Measurements from ENCODE around the gene CDKN3. TPM values are rescaled to one million over a fixed set of nuclear protein-coding genes. Genes with fewer than 3 reads are reported as not detected.
"Not testable (repeated sequence)": the region's sequence is repeated elsewhere in the genome, so short reads cannot be mapped to it uniquely, and the experiment has no call there.

The CDKN3 gene
- total RNA-seq, 1 donor from 2014 or later, result 10.3 TPM

GRCh38 chr14:54447231-54447692, 50.5 kb downstream of the CDKN3 start:
- Mint-ChIP-seq H3K4me3 (no peak overlapping the region), H3K27me3 (ENCODE audit: low read depth) (peaks cover 5% of the 10 kb centered on the region), H3K9me3 (no peaks in the 10 kb centered on the region), H3K36me3 (no peaks in the 10 kb centered on the region), H3K27ac (no peak overlapping the region), H3K4me1 (peaks cover 33% of the 10 kb centered on the region)
- TF ChIP-seq, protein P1, sequence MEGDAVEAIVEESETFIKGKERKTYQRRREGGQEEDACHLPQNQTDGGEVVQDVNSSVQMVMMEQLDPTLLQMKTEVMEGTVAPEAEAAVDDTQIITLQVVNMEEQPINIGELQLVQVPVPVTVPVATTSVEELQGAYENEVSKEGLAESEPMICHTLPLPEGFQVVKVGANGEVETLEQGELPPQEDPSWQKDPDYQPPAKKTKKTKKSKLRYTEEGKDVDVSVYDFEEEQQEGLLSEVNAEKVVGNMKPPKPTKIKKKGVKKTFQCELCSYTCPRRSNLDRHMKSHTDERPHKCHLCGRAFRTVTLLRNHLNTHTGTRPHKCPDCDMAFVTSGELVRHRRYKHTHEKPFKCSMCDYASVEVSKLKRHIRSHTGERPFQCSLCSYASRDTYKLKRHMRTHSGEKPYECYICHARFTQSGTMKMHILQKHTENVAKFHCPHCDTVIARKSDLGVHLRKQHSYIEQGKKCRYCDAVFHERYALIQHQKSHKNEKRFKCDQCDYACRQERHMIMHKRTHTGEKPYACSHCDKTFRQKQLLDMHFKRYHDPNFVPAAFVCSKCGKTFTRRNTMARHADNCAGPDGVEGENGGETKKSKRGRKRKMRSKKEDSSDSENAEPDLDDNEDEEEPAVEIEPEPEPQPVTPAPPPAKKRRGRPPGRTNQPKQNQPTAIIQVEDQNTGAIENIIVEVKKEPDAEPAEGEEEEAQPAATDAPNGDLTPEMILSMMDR (IDR thresholded peaks at IDR 0.05; ENCODE audit: unreplicated experiment), result no peak
- no peak for DNase-seq (ENCODE audit: low spot score in 2 of 2, unreplicated experiment in 2 of 2)

- no peak for DNase-seq (ENCODE audit: low spot score in 2 of 2, unreplicated experiment in 2 of 2)
- H3K27ac Mint-ChIP-seq, result no peak overlapping the region
- no peaks in the 10 kb centered on the region for H3K36me3 Mint-ChIP-seq
- TF ChIP-seq, protein P1 (IDR thresholded peaks at IDR 0.05; ENCODE audit: unreplicated experiment), result no peak
- H3K4me3 Mint-ChIP-seq, result no peak overlapping the region
- H3K9me3 Mint-ChIP-seq, result no peaks in the 10 kb centered on the region
- peaks cover 19% of the 10 kb centered on the region for H3K4me1 Mint-ChIP-seq
- H3K27me3 Mint-ChIP-seq (ENCODE audit: low read depth), result peaks cover 5% of the 10 kb centered on the region
These were observed 53.7 kb downstream of the CDKN3 start for GRCh38 chr14:54450535-54450934.

- H3K4me1 Mint-ChIP-seq, result peaks cover 13% of the 10 kb centered on the region
- H3K27me3 Mint-ChIP-seq (ENCODE audit: low read depth), result peaks cover 5% of the 10 kb centered on the region
- no peaks in the 10 kb centered on the region for H3K36me3 Mint-ChIP-seq
- no peak overlapping the region for H3K27ac Mint-ChIP-seq
- H3K9me3 Mint-ChIP-seq, result no peaks in the 10 kb centered on the region
- no peak overlapping the region for H3K4me3 Mint-ChIP-seq
- no peak for DNase-seq (ENCODE audit: low spot score in 2 of 2, unreplicated experiment in 2 of 2)
- TF ChIP-seq, protein P1 (IDR thresholded peaks at IDR 0.05; ENCODE audit: unreplicated experiment), result no peak
These were observed 54.4 kb downstream of the CDKN3 start for GRCh38 chr14:54451121-54451601.

DNA sequence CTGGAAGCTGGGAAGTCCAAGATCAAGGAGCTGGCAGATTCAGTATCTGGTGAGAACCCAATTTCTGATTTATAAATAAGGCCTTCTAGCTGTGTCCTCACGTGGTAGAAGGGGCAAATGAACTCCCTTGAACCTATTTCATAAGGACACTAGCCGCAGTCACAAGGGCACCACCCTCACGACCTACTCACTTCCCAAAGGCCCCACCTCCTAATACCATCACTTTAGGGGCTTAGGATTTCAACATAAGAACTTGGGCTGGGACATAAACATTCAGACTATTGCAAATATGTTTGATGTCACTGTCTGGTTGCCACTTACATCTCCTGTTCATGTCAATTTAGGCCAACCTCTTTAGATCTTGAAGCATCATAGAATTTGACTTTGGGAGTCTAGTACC, 55.2 kb downstream of the CDKN3 start:
- Mint-ChIP-seq H3K4me3 (no peak overlapping the region), H3K36me3 (no peaks in the 10 kb centered on the region)
- no peak for DNase-seq (ENCODE audit: low spot score in 2 of 2, unreplicated experiment in 2 of 2)

GRCh38 chr14:54453252-54453651, 56.4 kb downstream of the CDKN3 start:
- no peak for DNase-seq (ENCODE audit: low spot score in 2 of 2, unreplicated experiment in 2 of 2)
- Mint-ChIP-seq H3K4me1 (peaks cover 6% of the 10 kb centered on the region), H3K4me3 (no peak overlapping the region), H3K36me3 (no peaks in the 10 kb centered on the region), H3K27ac (no peak overlapping the region), H3K9me3 (peaks cover 1% of the 10 kb centered on the region), H3K27me3 (ENCODE audit: low read depth) (peaks cover 5% of the 10 kb centered on the region)
- TF ChIP-seq, protein P1 (IDR thresholded peaks at IDR 0.05; ENCODE audit: unreplicated experiment), result no peak

More for the DNA sequence above, 55.2 kb downstream of the CDKN3 start:
- TF ChIP-seq, protein P1 (IDR thresholded peaks at IDR 0.05; ENCODE audit: unreplicated experiment), result no peak
- Mint-ChIP-seq H3K27ac (no peak overlapping the region), H3K9me3 (no peaks in the 10 kb centered on the region), H3K4me1 (peaks cover 6% of the 10 kb centered on the region), H3K27me3 (ENCODE audit: low read depth) (peaks cover 5% of the 10 kb centered on the region)

GRCh38 chr14:54453990-54454389, 57.2 kb downstream of the CDKN3 start:
- not testable (repeated sequence) for H3K27ac Mint-ChIP-seq; DNase-seq (ENCODE audit: low spot score in 2 of 2, unreplicated experiment in 2 of 2); H3K4me1 Mint-ChIP-seq; H3K27me3 Mint-ChIP-seq (ENCODE audit: low read depth); H3K36me3 Mint-ChIP-seq; H3K4me3 Mint-ChIP-seq; H3K9me3 Mint-ChIP-seq

Data from mesothelial cell of epicardium (in vitro differentiated cells).